ENCODE data around the gene TAL2. TPM values are rescaled to one million over a fixed set of nuclear protein-coding genes. Genes with fewer than 3 reads are reported as not detected.

The TAL2 gene
- 1 to 10 TPM; 1.7 to 3.5 (median 3.0) TPM for polyA plus RNA-seq (ENCODE audit: insufficient read length in 3 of 3)
- long read RNA-seq, donor 1, result 0 reads
- long read RNA-seq, donor 2, partial matches to known transcripts, result 0 of 2 reads
- long read RNA-seq, donor 2, other reads (novel, unspliced or antisense), result 0 of 2 reads
- long read RNA-seq, donor 3, result 0 reads
- long read RNA-seq, donor 4, result 0 reads
- long read RNA-seq, donor 5, result 0 reads
- long read RNA-seq, donor 6, result 0 reads
- long read RNA-seq, donor 7, result 0 reads
- long read RNA-seq, donor 8, partial matches to known transcripts, result 0 of 1 reads
- long read RNA-seq, donor 8, other reads (novel, unspliced or antisense), result 0 of 1 reads
- long read RNA-seq, donor 9, result 0 reads
- long read RNA-seq, donor 10, result 0 reads
- long read RNA-seq, donor 11, partial matches to known transcripts, result 0 of 1 reads
- long read RNA-seq, donor 11, other reads (novel, unspliced or antisense), result 0 of 1 reads
- long read RNA-seq, donor 12, result 0 reads
- long read RNA-seq, donor 13, result 0 reads
- long read RNA-seq, donor 14, result 0 reads
- long read RNA-seq, donor 15, result 0 reads
- long read RNA-seq, donor 16, partial matches to known transcripts, result 0 of 1 reads
- long read RNA-seq, donor 16, other reads (novel, unspliced or antisense), result 0 of 1 reads

GRCh38 chr9:105662184-105663104 is at the start of gene TAL2:
Gene TAL2 (plus strand): TSS chr9:105662457. CDS start chr9:105662497, 40 bp downstream.
- DNase-seq (ENCODE audit: extremely low read depth in 1 of 11, low read depth in 9 of 11, low spot score in 4 of 11), result no peak

DNA sequence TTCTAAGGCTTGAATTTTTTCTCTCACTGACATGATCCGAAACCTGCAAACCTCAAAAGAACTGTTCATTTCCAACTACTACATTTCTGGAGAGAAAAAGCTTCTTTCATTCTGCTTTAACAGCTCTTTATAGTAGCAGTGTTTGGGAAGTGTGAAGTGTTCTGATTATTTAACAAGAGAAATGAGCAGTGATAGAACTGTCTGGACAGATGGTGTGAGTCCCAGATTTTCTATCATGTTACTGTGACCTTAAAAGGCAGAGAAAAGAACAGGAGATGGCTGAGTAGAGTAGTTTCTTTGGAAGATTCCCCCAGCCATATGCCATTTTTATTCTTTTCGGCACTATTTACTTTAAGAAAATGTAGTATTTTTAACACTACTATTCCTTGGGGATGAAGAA is 41.3 kb upstream of the TAL2 start:
- DNase-seq (ENCODE audit: extremely low read depth in 1 of 11, low read depth in 9 of 11, low spot score in 4 of 11), result no peak

DNA sequence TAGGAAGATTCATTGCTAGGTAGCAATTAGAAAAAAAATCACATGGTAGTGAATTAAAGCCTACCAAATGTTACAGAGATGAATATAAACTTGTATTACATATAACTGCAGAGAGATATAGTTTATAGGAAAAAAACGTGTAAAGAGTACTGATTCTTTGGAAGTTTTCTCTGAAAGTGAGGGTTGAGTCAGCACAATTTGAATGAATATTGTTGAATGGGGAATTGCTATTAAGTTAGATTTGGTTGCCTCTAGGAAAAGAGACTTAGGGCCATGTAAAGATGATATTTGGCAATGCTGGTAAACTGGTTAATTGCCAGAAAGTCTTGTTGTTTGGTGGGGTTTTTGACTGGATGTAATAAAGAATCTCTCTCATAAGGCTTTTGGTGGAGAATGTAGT is 37.2 kb upstream of the TAL2 start:
- DNase-seq (ENCODE audit: extremely low read depth in 1 of 11, low read depth in 9 of 11, low spot score in 4 of 11), result no peak

DNA sequence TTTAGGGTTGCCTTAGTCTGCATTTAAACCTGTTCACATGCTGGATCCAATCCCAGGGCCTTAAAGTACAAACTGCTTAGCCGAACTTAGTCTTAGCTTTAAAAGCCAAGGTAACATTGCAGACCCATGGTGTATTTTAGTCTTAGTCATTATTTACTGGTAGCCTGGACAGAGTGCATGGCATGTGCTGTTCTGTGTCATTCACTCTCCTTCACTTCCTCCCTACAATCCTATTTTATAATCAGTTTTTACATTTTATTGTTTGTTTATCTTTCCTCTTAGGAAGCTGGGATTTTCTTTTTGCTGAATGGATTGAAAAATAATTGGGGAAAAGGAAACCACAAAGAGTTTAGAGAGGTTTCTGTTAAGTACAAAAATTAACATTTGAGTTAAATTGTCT is 29.4 kb upstream of the TAL2 start:
- no peak for DNase-seq (ENCODE audit: extremely low read depth in 1 of 11, low read depth in 9 of 11, low spot score in 4 of 11)

DNA sequence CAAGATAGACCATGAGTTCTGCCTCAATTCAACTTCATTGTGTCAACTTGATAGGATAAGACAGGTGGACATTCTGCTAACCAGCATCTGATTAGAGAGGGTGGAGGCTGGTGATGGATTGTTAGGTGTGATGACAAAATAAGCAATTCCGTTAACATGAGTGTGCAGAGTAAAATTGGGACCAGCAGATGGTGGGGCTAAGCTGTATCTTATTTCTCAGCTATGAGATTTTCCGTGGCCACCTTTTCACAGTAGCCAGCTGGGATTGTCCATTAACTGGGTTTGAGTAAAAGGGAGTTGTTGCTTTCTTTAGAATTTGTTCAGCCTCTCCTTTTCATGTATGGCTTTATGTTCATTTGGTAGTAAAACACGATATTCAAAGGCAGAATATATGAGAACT is 28.8 kb upstream of the TAL2 start:
- no peak for DNase-seq (ENCODE audit: extremely low read depth in 1 of 11, low read depth in 9 of 11, low spot score in 4 of 11)

DNA sequence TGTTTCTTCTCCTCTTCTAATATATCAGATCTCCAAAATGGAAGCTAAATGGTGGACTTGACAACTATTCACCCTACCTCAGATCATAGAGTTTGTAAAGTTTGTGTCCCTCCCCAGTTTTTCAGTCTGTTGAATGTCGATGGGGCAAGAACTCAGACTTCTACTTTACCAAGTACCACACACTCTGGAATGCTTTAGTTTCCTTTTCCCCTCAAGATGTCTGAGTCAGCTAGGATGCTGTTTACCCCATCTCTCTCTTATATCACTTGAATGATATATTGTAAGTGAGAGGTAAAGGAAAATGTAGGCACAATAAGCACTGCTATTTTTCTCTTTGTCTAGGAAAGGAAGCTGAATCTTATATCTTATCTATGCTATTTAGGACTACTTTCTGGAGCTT is 25.9 kb upstream of the TAL2 start:
- DNase-seq (ENCODE audit: extremely low read depth in 1 of 11, low read depth in 9 of 11, low spot score in 4 of 11), result no peak

DNA sequence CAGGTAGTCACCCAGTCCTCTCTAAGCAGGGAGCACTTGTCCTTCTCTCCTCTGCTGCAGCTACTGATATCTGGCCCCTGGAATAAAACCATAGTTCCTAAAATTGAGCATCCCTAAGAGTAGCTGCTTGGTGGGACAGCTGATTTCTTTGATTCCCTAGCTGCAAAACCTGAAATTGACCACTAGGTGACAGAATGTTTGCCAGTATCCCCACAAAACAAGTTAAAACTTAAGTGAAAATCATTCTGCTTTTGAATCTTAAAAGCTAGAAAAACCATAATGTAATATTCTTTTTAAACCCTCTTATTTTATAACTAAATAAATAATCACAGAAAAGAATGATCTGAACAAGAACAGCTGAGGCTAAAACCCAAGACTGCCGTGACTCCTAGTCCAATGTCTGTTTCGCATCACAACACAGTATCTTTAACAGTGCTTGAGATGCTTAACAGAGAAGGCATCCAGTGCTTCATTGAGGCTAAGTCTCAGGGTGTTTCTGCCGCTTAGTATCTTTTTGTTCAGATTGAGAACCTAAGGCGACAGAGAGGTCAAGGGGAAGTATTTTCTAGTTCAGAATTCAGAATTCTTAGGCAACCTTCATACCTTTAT is 24.4 kb upstream of the TAL2 start:
- no peak for DNase-seq (ENCODE audit: extremely low read depth in 1 of 11, low read depth in 9 of 11, low spot score in 4 of 11)

GRCh38 chr9:105639936-105640335 is 22.3 kb upstream of the TAL2 start:
- DNase-seq (ENCODE audit: extremely low read depth in 1 of 11, low read depth in 9 of 11, low spot score in 4 of 11), result no peak

DNA sequence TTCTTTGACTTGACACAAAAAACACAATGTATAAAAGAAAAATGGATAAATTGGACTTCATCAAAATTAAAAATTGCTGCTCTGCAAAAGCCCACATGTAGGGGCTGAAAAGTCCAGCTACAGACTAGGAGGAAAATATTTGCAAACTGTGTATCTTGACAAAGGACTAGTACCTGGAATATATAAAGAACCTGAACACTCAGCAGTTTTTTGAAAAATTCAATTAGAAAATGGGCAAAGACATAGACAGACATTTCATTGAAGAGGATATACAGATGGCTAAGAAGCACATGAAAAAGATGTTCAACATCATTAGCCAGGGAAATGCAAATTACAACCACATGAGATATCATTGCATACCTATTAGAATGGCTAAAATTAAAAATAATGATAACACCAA is 18.5 kb upstream of the TAL2 start:
- DNase-seq (ENCODE audit: extremely low read depth in 1 of 11, low read depth in 9 of 11, low spot score in 4 of 11), result no peak

- DNase-seq (ENCODE audit: extremely low read depth in 1 of 11, low read depth in 9 of 11, low spot score in 4 of 11), result no peak
Measured at GRCh38 chr9:105646879-105647594, 15.2 kb upstream of the TAL2 start.

DNA sequence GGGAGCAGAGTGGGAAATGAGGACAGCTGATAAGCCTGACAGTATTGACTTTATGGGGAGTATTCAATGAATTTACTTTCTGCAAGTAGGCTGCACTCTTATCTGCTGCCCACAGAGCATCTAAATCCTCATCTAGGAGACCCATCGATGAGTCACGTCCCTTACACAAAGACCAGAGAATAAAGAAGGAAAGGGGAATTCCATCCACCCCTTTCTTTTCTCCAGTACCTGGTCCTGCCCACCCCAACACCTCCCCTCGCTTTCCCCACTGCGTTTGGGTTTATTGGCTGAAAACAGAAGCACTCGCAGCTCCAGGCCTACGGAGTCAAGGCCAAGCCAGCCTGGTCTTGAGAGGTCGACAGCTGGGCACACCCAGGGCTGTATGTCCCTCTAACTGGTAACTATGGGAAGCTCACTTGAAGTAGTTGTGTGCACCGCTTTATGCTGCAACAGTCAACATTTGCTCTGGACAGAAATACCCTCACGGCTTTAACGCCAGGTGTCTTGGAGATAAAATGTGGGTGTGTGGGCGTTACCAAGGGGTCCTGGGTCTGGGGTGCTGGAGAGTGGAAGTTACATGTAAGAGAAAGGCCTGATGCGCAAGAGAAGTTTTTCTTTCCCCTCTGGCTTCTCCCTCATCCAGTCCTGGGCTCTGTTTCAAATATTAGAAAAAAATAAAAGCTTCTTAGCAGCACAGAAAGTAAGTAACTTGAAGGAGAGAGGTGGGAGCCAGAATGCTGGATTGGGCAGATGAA is 14.5 kb upstream of the TAL2 start:
- DNase-seq (ENCODE audit: extremely low read depth in 1 of 11, low read depth in 9 of 11, low spot score in 4 of 11), result no peak

- DNase-seq (ENCODE audit: extremely low read depth in 1 of 11, low read depth in 9 of 11, low spot score in 4 of 11), result no peak
Measured at GRCh38 chr9:105651806-105652205, 10.5 kb upstream of the TAL2 start.

DNA sequence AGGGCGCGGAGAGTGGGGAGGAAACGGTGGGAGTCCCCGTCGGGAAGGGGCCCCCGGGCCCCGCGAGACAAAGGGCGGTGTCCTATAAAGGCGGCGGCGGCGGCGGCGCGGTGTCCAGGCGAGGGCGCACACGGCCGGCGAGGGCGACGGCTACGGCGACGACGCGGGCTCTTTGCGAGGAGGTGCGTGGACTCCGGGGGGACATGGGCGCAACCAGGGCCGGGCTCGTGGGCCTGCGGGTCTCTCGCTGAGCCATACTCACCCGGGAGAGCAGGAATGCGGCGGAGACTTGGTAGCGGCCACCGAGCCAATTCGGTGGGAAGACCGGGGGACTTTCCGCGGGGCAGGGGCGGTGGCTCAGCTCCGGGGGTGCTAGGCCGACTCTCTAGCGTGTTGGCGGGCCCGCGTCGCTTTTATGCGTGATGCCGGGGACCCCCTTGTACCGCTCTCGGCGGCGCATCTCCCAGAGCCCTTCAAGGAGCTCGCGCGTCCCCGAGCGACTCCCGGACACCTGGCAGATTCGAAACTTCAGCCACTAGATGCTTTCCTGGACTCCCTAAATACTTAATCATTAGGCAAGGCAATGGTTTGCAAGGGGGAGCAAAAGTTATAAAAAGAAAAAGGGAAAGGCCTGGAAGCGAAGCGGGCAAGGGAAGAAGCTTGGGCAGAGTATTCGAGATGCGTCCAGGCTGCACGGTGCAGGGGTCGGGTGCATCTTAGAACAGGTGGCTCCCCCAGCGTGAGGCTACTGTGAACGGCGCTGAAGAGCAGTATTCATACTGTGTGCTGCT is 5.9 kb upstream of the TAL2 start:
- peak in 5 of 11 donors; percentile 20 to 33 (median 25) for DNase-seq (ENCODE audit: extremely low read depth in 1 of 11, low read depth in 9 of 11, low spot score in 4 of 11)

- DNase-seq (ENCODE audit: extremely low read depth in 1 of 11, low read depth in 9 of 11, low spot score in 4 of 11), result no peak
Measured at GRCh38 chr9:105658351-105658750, 3.9 kb upstream of the TAL2 start.

- no peak for DNase-seq (ENCODE audit: extremely low read depth in 1 of 11, low read depth in 9 of 11, low spot score in 4 of 11)
Measured at GRCh38 chr9:105661011-105661410, 1.2 kb upstream of the TAL2 start.

- no peak for DNase-seq (ENCODE audit: extremely low read depth in 1 of 11, low read depth in 9 of 11, low spot score in 4 of 11)
Measured at GRCh38 chr9:105663914-105664313, 1.7 kb downstream of the TAL2 start.

- no peak for DNase-seq (ENCODE audit: extremely low read depth in 1 of 11, low read depth in 9 of 11, low spot score in 4 of 11)
Measured at GRCh38 chr9:105667867-105668266, 5.6 kb downstream of the TAL2 start.
